COLO668 (cell line): ENCODE results near the gene ARPC5L.
"Not testable (repeated sequence)": the region's sequence is repeated elsewhere in the genome, so short reads cannot be mapped to it uniquely, and the experiment has no call there.

ENCODE experiments used
- DNase-seq: peaks from one replicate; lab custom pipeline; 2025; ENCODE audit not compliant: unreplicated experiment; lab: John Stamatoyannopoulos, UW

The ARPC5L gene

DNA sequence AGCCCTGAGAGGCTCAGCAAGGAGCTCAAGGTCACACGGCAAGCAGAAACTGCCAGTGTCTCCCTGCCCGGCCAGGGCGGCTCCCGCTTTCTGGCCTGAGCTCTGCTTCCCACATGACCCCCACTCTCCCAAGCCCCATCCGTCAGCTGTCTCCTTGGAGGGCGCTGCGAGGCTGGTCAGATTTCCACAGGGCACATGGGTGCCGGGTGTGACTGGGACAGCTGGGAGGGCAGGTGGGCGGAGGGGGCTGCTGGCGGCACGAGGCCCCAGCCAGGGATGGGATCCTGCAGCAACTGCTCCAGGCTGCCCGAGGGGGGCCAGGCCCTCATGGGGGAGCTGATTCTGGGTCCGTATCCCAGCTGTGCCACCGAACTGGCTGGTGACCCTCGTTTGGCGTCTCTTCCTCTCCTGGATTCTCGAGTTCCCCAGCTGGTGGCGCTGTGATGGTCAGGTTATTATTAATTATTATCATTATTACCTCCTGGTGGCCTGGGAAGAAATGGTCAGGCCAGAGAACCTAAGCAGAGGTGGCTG, 21.6 kb upstream of the ARPC5L start:
- peak; percentile 67 for DNase-seq

DNA sequence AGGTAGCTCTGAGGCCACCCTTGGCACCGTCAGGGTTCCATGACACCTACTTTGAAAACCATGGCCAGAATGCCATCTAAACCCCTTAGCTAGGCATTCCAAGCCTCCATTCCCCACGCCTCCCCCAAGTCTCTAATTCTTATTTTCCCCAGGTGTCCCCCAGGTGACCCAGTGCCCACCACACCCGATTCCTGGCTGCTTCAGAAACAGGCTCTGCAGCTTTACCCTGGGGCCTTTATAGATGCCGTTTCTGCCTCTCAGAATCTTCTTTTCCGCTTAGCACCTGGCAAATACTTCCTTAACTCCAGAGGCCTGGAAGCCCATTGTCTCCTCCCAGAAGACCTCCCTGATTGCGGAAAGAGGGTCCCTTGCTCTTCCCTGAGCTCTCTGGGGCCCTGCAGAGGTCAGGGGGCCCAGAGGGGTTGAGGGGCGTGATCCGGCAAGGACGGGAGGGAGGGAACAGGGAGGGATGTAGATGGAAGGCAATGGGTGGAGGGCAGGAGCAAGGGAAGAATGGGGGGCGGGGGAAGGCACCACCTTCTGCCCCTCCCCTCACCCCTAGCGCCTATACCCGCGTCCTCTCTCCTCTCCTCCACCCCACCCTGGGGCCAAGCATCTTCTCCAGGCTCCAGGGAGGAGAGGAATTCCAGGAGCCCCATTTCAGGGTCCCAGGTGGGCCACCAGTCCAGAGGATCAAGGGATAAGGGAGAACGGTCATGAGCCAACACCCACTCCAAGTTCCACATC, 20.7 kb upstream of the ARPC5L start:
- DNase-seq: no peak

DNA sequence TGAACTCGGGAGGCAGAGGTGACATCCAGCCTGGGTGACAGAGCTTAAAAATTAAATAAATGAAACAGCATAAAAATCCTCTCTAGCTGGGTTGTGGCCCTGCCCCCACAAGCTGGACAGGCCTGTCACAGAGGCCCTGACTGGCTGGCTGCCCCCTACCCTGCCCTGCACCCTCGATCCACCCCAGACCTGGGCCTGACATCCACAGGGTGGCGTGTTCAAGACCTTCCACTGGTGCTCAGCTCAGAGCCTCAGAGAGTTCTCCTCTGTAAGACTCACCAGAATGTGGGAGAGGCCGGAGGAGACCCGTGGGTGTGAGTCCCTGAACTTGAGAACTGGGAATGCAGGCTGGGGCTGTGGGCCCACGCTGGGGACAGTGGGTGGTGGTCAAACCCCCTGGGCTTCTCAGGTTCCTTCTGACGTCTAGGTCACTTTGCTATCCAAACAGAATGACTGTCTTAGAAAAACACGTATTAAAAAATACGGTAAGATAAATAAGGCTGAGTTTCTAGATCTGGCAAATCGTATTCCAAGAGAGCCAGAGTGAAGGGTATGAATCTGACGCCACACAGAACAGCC, 18.4 kb upstream of the ARPC5L start:
- DNase-seq: no peak

DNA sequence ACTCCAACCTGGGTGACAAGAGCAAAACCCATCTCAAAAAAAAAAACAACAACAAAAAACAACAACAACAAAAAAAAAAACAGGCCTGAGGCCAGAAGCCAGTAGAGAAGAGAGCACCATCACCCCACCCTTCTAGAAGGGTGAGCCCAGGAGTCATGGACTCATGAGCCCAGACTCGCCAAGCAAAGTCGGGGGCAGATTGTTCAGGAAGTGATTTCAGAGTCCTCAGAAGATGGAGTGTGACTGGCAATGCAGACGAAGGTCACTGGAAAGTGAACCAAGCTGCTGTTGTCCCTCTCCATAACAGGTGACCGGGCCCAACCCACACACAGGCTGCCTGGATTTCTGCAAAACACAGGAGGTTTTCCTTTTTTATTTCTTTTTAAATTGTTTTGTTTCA, 17.6 kb upstream of the ARPC5L start:
- no peak for DNase-seq

DNA sequence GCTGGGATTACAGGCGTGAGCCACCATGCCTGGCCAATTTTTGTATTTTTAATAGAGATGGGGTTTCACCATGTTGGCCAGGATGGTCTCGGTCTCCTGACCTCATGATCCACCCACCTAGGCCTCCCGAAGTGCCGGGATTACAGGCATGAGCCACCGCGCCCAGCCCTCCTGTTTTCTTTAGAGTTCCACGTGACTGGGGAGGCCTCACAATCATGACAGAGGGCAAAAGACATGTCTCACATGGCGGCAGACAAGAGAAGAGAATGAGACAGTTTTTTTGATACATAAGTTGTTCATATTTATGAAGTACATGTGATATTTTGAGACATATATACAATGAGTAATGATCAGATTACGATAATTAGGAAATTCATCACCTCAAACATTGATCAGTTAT, 15.5 kb upstream of the ARPC5L start:
- DNase-seq: not testable (repeated sequence)

DNA sequence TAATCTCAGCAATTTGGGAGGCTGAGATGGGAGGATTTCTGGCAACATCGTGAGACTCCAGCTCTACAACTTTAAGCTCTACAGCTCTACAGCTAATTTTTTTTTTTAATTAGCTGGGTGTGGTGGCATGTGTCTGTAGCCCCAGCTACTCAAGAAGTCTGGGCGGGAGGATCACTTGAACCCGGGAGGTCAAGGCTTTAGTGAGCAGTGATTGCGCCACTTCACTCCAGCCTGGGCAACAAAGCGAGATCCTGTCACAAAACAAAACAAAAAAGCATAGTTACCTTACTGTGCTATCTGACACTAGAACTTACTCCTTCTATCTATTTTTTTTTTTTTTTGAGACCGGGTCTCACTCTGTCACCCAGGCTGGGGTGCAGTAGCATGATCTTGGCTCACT, 15.0 kb upstream of the ARPC5L start:
- DNase-seq: no peak

DNA sequence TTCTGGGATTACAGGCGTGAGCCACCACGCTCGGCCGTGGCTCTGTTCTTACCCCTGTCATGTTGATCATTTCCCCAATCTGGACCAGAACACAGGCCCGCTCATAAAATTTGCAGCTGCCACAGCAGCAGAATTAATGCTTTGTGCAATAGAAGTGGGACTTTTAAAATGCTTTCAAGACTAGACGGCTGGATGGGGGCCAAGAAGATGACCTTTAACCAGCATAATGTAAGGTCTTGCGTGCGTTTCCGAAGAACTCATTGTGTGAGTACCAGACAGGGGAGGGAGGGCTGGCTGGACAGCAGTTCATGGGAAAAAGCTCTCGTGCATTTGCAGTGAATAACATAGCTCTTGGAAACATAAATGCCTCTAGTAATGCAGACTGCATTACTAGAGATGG, 12.1 kb upstream of the ARPC5L start:
- DNase-seq: no peak

DNA sequence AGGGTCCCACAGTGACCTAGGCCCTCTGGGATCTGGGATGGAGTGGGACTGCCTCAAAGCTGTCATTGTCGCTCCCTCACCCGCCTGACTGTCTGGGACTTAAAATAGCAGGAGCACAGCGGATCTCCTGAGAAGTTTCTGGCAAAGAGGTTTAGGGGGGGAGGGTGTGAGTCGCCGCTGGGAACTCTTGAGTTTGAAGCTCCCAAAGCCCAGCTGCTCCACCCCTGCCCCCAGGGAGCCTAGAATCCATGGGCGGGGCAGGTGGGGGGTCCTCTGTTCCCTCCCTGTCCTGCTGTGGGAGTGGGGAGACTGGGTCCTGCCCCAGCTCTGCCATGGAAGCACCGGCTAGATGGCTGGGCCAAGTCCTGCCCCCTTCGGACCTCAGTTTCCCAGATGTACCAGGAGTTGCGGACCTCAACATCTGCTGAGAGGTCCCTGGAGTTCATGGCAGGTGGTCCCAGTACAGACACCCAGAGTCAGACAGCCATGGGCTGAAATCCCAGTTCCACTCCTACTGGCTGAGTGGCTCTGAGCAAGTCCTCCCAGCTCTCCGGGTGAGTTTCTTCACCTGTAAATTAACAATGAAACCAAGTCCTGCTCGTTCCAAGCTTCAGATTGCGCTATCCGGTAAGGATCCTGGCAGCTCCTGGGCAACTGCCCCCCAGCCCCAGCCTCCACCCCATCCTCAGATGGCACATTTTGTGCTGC, 9.7 kb upstream of the ARPC5L start:
- no peak for DNase-seq

DNA sequence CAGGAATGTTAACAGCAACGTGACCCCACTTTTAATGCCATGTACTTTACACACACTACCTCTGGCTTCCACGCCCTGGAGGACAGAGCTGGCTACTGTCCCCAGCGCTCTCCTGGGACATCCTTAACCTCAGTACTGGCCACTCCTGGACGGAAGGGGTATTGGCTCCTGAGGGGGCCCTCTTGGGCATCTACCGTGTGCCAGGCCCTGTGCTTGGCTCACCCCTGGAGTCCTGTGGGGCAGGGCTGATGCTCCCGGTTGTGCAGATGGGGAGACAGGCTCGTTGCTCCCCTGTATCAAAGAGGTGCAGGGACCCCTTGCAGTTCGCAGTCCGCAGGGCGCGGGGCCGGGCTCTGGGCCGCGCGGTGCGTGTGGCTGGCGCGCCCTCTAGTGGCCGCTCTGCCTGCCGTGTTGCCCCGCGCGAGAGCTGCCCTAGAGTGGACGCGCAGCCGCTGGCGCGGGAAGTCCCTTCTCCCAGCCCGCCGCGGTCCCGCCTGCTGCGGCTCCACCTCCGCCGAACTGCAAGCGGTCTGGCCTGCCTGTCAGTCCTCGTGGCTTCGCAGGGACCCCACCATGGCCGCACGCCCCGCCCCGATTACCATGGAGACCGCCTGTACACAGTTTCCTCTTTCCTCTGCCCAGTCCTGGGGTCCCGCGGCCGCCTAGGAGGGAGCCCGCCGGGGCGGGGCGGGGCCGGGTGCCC, 8.9 kb upstream of the ARPC5L start, which contains the start of gene WDR38:
Gene WDR38 (plus strand): TSS at position 632 of the 703 bp plus-strand sequence. CDS start 72 bp downstream, outside the sequence.
- peak; percentile 82 for DNase-seq

DNA sequence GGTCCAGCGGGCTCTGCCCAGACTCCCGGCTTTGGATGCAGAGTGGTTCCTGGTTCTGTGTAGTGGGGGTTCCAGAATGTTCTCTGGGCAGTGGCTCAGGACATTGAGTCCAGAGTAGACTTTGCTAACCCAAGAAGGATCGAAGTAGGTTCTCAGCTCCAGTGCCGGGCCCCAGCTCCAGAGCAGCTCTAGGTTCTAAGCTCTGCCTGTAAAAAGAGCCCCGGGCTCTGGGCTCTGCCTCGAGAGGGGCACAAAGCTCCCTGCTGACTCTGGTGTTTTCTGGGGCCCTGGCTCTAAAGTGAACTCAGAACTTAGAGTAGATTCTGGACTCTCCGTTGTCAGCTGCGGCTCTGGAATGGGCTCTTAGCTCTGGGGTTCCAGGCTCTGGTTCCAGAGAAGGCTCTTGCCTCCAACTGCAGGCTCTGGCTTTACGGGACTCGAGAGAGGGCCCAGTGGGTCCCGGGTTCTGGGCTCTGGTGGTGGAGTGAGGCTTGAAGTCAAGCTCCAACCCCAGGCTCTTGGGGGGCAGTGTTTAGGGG, 8.3 kb upstream of the ARPC5L start:
- DNase-seq: no peak

DNA sequence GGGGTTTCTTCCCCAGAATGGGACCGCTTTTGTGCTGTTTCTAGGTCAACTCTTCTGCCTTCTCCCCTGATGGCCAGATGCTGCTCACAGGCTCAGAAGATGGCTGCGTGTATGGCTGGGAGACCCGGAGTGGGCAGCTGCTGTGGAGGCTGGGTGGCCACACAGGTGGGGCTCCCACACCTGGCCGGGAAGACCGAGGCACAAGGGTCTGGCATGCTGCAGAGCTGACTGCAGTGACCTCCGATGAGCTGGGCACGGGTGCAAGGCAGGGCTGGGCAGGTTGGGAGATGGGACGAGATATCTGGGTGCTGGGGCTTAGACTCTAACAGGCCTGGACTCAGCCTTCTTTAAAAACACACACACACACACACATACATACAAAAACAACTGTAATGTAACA, 7.8 kb upstream of the ARPC5L start:
- no peak for DNase-seq

DNA sequence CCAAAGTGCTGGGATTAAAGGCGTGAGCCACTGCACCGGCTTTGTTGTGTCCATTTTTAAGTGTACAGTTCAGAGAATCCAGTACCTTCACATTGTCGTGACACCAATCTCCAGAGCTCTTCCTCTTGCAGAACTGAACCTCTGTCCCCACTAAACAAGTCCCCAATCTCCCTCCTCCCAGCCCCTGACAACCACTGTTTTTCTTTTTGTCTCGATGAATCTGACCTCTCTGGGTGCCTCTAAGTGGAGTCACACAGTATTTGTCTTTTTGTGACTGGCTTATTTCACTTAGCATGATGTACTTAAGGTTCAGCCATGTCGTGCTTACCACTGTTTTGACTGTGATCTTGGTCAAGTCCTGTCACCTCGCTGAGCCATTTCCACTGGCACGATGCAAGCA, 7.1 kb upstream of the ARPC5L start:
- DNase-seq: no peak

DNA sequence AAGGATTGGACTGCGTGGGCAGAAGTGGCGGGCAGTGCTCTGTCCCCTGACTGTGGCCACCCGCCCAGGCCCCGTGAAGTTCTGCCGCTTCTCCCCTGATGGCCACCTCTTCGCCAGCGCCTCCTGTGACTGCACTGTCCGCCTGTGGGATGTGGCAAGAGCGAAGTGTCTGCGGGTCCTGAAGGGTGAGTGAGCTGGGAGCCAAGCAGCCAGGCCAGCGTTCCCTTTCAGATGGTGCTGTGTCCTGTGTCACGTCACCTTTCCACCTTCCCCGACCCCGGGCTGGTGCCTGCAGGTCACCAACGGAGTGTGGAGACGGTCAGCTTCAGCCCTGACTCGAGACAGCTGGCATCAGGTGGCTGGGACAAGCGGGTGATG, 6.4 kb upstream of the ARPC5L start:
- DNase-seq: no peak

DNA sequence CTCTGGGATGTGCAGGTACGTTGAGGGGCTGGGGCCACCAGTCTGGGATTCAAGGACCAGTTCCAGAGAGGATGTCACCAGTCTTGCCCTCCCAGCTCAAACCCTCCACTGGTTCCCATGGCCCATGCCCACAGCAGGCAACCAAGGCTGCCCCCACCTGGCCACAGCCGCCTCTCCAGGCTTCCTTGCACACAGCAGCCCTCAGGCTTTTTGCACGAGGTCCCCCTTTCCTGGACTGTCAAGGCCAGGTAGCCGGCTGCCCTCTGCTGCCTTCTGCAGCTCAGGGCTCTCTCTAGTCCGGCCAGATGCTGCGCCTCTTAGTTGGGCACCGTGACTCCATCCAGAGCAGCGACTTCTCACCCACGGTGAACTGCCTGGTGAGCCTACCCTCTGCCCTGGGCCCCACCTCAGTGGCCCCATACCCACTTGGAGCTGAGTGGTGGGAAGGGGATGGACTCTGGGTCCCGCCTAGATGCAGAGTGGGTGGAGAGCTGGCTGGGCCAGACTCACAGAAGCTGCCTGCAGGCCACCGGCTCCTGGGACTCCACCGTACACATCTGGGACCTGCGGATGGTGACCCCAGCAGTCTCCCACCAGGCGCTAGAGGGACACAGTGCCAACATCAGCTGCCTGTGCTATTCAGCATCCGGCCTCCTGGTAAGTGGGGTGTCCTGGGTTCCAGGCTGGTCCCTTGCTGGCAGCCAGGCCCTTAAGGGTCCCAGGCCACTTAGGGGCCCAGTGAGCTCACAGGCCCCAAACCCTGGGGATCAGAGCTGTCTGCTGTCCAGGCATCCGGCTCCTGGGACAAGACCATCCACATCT, 5.8 kb upstream of the ARPC5L start:
- peak; percentile 57 for DNase-seq

DNA sequence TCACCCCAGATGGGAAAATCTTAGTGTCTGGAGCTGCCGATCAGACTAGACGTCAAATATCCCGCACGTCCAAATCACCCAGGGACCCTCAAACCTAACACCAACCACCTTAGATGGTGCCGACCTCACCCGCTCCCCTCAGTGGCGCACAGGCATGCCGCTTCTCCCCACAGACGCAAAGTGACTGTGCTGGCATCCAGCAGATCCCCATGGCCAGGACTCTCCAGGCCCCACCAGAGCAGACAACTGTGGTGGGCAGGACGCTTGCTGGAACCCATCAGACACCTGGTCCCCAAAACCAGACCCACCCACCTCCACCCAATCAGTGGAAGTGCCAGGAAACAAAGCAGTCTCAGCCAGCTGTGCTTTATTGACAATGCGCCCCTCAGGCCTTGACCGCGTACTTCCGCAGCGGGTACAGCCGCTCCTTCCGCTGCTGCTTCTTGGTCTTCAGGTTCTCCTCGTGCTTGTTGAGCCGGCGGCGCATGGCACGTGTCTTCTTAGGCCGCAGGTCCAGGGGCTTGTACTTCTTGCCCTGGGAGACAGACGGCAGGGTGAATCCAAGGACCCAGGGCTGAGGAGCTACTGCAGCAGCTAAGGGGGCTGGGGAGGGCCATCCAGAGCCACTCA, 4.3 kb upstream of the ARPC5L start:
- no peak for DNase-seq

DNA sequence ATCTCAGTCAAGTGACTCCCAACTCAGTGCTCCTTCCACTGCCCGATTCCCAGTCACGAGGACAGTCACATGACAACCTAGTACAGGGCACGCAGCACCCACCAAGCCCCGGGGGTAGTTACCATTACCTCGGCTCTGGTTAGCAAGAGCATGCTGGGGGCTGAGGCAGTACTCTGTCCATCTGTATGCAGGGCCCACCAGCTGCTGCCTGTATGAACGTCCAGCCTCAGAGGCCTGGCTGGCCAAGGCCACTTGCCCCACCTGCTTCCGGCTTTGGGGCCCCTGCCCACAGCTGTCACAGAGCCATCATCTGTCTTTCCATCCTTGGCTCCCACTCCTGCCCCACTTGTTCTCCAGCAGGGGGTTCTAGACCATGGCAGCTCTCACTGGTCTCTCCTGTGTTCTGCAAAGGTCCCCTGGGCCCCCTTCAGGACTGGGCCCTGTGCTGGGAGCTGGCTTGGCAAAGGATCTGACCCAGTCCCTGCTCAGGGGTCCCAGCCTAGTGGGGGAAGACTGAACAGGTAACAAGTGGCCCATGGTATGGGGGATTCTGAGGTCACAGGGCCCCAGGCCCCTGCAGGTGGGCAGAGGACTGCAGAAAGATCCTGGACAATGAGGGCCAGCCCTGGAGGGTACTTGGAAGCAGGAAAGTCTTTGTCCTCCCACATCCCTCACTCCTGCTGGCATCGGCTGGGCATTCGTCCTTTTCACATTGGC, 3.4 kb upstream of the ARPC5L start:
- no peak for DNase-seq

DNA sequence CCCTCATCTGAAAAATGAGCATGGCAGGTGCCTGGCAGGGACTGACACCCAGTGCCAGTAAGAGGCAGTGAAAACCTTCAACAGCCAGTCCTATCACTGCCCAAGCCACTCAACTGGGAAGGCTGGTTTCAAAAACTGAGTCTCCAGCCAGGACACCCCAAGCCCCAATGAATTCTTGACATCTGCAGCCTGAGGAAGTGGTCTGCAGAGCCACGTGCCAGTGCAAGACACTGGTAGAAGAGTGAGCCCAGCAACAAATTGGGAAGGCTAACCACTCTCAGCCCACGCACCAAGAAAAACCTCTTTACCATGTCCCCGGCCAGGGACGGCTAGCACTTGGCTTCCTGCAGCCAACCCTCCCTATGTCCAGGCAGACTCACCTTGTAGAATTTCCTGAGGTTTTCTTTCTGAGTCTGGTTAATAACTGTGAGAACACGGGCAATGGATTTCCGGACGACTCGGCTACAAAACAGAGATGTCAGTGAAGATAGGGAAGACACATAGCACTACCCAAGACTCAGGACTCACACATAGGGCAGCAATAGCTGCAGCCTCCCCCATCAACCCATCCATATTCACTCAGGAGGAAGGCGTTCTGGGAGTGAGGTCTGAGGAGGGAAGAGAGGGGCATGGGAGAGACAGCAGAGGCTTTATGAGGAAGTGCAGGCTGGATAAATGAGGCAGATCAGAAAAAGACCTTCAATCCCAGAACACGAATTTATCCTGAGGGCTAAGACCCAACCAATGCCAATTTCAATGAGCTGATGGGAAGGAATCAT, 1.9 kb upstream of the ARPC5L start:
- no peak for DNase-seq

DNA sequence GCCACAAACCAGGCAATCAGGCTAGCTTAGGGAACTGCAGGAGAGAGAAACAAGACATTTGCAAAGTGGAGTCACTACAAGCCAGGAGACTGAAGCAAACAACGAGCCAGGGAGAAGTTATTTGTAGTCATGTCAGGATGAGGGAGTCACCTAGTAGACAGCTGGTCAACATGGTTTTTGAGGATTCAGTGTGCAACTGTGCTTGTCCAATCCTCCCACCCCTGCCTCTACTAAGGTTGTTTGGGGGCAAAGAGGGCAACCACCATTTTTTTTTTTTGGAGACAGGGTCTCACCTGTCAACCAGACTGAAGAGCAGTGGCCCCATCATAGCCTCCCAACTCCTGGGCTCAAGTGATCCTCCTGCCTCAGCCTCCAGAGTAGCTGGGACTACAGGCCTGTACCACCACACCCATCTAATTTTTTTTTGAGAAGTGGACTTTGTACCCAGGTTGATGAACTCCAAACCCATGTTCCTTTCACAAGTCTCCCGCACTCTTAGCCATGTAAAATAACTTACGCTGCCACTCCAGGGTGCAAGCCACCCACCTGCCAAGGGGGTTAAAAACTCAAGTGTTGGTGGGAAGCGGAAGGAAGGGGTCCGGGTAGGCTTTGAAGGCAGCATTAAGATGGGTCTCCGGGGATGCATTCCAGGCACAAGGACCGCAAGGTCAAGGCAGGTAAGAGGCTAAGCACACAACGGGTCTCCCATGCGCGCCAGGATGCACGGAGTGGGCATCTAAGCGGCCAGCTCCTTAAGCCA, 1.2 kb upstream of the ARPC5L start:
- no peak for DNase-seq
